GM12878 (cell line): ENCODE results near the gene SLC24A4. TPM values are rescaled to one million over a fixed set of nuclear protein-coding genes. Genes with fewer than 3 reads are reported as not detected.
A peak's percentile ranks its signal among the peaks of the same experiment; 100 is the strongest.

Experiments used
- ATF7 ChIP-seq: fragments of 450-650 bp; IDR thresholded peaks from 2 replicates; pipeline ENCODE4 v1.6.1; 2016; ENCODE audit warnings: low read depth, mild to moderate bottlenecking
- BACH1 ChIP-seq: fragments of 450-650 bp; IDR thresholded peaks from 2 replicates; pipeline ENCODE4 v1.6.1; 2017; ENCODE audit warnings: mild to moderate bottlenecking, borderline replicate concordance
- BHLHE40 ChIP-seq, 2 experiments: fragments of 450-650 bp in 1 of 2; IDR thresholded peaks; 2 replicates each; pipeline ENCODE4 v1.6.1; 2011 to 2017; ENCODE audit warnings: low read depth in 2 of 2, borderline replicate concordance in 1 of 2, improper control_type of control experiment in 1 of 2, low read length in 1 of 2, mild to moderate bottlenecking in 1 of 2
- KDM1A ChIP-seq: fragments of 200-600 bp; sonication (generic); IDR thresholded peaks from 2 replicates; pipeline ENCODE4 v1.6.1; 2016; ENCODE audit warnings: borderline replicate concordance
- NFIC ChIP-seq: IDR thresholded peaks from 2 replicates; pipeline ENCODE4 v1.6.1; 2012; ENCODE audit warnings: low read depth, mild to moderate bottlenecking, inconsistent platforms, low read length, moderate library complexity
- NKRF ChIP-seq: fragments of 450-650 bp; conservative IDR thresholded peaks from 2 replicates; pipeline ENCODE4 v1.6.1; 2017; ENCODE audit warnings: mild to moderate bottlenecking, moderate library complexity
- POU2F2 ChIP-seq: IDR thresholded peaks from 3 replicates; pipeline ENCODE4 v1.6.1; 2011; ENCODE audit warnings: low read depth, mild to moderate bottlenecking, low read length, borderline replicate concordance
- RAD21 ChIP-seq: IDR thresholded peaks from 2 replicates; pipeline ENCODE4 v1.6.1; 2011; ENCODE audit warnings: mild to moderate bottlenecking, low read depth, low read length, moderate library complexity; ENCODE audit not compliant: insufficient read depth
- RB1 ChIP-seq: fragments of 450-650 bp; formaldehyde crosslinking; IDR thresholded peaks from 2 replicates; pipeline ENCODE4 v1.6.1; 2017; ENCODE audit warnings: mild to moderate bottlenecking, borderline replicate concordance
- RBBP5 ChIP-seq: fragments of 200-600 bp; sonication (generic); conservative IDR thresholded peaks from 2 replicates; pipeline ENCODE4 v1.6.1; 2016
- SMC3 ChIP-seq: IDR thresholded peaks from 2 replicates; pipeline ENCODE4 v1.6.1; 2011; ENCODE audit warnings: low read length, improper control_type of control experiment, borderline replicate concordance
- SPI1 ChIP-seq: IDR thresholded peaks from 2 replicates; pipeline ENCODE4 v1.6.1; 2011; ENCODE audit warnings: low read depth, mild to moderate bottlenecking, low read length, moderate library complexity, borderline replicate concordance; ENCODE audit not compliant: insufficient read depth
- TCF7 ChIP-seq: IDR thresholded peaks from 2 replicates; pipeline ENCODE4 v1.6.1; 2014; ENCODE audit warnings: antibody characterized with exemption, borderline replicate concordance
- YY1 ChIP-seq: IDR thresholded peaks from 2 replicates; pipeline ENCODE4 v1.6.1; 2011; ENCODE audit warnings: low read depth, mild to moderate bottlenecking, low read length
- ZNF207 ChIP-seq: fragments of 450-650 bp; IDR thresholded peaks from 2 replicates; pipeline ENCODE4 v1.6.1; 2014; ENCODE audit warnings: antibody characterized with exemption, mild to moderate bottlenecking, borderline replicate concordance
- ZNF622 ChIP-seq: fragments of 450-650 bp; IDR thresholded peaks from 2 replicates; pipeline ENCODE4 v1.6.1; 2017; ENCODE audit warnings: mild to moderate bottlenecking, inconsistent platforms
- polyA plus RNA-seq, 11 experiments: library from polyadenylated mRNA; depleted of rRNA in 4 of 11; unstranded in 6 of 11; stranded (reverse) in 5 of 11; fragments of >200 nt; fragmentation: Nextera tagmentation in 4 of 11; fragmentation: Illumina TruSeq in 1 of 11; extraction: Ambion mirVana in 4 of 11; extraction: Trizol in 1 of 11; gene quantifications; 1 replicate in 1 of 11; 2 replicates in 10 of 11; pipeline versions ENCODE4 v1.2.1 to v1.2.3, GENCODE V29; 2011 to 2016; ENCODE audit warnings: inconsistent platforms in 2 of 11, missing spikeins in 2 of 11, low read depth in 1 of 11
- total RNA-seq, 4 experiments: library from RNA; depleted of rRNA in 3 of 4; stranded (reverse); fragments of >200 nt in 3 of 4; fragmentation: Illumina TruSeq in 1 of 4; extraction: Trizol in 1 of 4; gene quantifications; 2 replicates each; pipeline versions ENCODE4 v1.2.1 to v1.2.3, GENCODE V29; 2013 to 2021
- TF ChIP-seq, protein P1 (sequence below): fragments of 450-650 bp; IDR thresholded peaks from 2 replicates; pipeline ENCODE4 v1.6.1; 2017; ENCODE audit warnings: mild to moderate bottlenecking, low read depth, inconsistent platforms; ENCODE audit not compliant: poor library complexity, severe bottlenecking
- TF ChIP-seq, protein P2 (sequence below), 3 experiments: IDR thresholded peaks in 2 of 3; conservative IDR thresholded peaks in 1 of 3; 2 replicates each; pipeline ENCODE4 v1.5.1; 2011; ENCODE audit warnings: low read depth in 3 of 3, low read length in 3 of 3, mild to moderate bottlenecking in 3 of 3, control low read depth in 2 of 3, moderate library complexity in 2 of 3, inconsistent platforms in 1 of 3, mixed read lengths in 1 of 3; ENCODE audit not compliant: control insufficient read depth in 2 of 3, insufficient read depth in 1 of 3; ENCODE audit errors: extremely low read depth in 1 of 3
- TF ChIP-seq, protein P3 (sequence below): fragments of 450-650 bp; IDR thresholded peaks from 2 replicates; pipeline ENCODE4 v1.6.1; 2018; ENCODE audit warnings: borderline replicate concordance, mild to moderate bottlenecking; ENCODE audit not compliant: partially characterized antibody

The SLC24A4 gene
- total and polyA plus RNA-seq, 10 of the 15 experiments (the other 5 are each of a cell fraction or from before 2014, with no cell fraction given), result under 0.01 to 0.46 (median 0.04) TPM; not detected in 5

- TF ChIP-seq, protein P1, sequence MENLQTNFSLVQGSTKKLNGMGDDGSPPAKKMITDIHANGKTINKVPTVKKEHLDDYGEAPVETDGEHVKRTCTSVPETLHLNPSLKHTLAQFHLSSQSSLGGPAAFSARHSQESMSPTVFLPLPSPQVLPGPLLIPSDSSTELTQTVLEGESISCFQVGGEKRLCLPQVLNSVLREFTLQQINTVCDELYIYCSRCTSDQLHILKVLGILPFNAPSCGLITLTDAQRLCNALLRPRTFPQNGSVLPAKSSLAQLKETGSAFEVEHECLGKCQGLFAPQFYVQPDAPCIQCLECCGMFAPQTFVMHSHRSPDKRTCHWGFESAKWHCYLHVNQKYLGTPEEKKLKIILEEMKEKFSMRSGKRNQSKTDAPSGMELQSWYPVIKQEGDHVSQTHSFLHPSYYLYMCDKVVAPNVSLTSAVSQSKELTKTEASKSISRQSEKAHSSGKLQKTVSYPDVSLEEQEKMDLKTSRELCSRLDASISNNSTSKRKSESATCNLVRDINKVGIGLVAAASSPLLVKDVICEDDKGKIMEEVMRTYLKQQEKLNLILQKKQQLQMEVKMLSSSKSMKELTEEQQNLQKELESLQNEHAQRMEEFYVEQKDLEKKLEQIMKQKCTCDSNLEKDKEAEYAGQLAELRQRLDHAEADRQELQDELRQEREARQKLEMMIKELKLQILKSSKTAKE, result no peak
- no peak for TF ChIP-seq ZNF622
- no peak for TF ChIP-seq TCF7
- TF ChIP-seq RB1, result no peak
- TF ChIP-seq YY1, result 0 out of 2 replicates have a peak, but pooled peaks have one; percentile 26
- 0 out of 4 replicates have a peak, but pooled peaks of 1 of the 2 experiments have one; percentile 18 for TF ChIP-seq BHLHE40 (IDR thresholded peaks at IDR 0.05; ENCODE audit: borderline replicate concordance in 1 of 2, low read depth in 2 of 2, low read length in 1 of 2)
- peak; percentile 75 for TF ChIP-seq RAD21
- TF ChIP-seq BACH1, result no peak
- no peak for TF ChIP-seq ATF7
- TF ChIP-seq KDM1A, result no peak
- no peak for TF ChIP-seq NKRF
- TF ChIP-seq SPI1, result no peak
- TF ChIP-seq SMC3, result peak; percentile 77
- TF ChIP-seq RBBP5, result no peak
- TF ChIP-seq POU2F2, result peak; percentile 36; the same call in 1 of the 3 replicates
- TF ChIP-seq, protein P2, sequence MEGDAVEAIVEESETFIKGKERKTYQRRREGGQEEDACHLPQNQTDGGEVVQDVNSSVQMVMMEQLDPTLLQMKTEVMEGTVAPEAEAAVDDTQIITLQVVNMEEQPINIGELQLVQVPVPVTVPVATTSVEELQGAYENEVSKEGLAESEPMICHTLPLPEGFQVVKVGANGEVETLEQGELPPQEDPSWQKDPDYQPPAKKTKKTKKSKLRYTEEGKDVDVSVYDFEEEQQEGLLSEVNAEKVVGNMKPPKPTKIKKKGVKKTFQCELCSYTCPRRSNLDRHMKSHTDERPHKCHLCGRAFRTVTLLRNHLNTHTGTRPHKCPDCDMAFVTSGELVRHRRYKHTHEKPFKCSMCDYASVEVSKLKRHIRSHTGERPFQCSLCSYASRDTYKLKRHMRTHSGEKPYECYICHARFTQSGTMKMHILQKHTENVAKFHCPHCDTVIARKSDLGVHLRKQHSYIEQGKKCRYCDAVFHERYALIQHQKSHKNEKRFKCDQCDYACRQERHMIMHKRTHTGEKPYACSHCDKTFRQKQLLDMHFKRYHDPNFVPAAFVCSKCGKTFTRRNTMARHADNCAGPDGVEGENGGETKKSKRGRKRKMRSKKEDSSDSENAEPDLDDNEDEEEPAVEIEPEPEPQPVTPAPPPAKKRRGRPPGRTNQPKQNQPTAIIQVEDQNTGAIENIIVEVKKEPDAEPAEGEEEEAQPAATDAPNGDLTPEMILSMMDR (IDR thresholded peaks at IDR 0.05 in 2 of 3, conservative IDR thresholded peaks at IDR 0.05 in 1 of 3; ENCODE audit: control insufficient read depth in 2 of 3, extremely low read depth in 1 of 3, insufficient read depth in 1 of 3, low read depth in 3 of 3, low read length in 3 of 3), result peak; percentile 75 to 89 (median 76)
- TF ChIP-seq NFIC, result no peak
- TF ChIP-seq, protein P3, sequence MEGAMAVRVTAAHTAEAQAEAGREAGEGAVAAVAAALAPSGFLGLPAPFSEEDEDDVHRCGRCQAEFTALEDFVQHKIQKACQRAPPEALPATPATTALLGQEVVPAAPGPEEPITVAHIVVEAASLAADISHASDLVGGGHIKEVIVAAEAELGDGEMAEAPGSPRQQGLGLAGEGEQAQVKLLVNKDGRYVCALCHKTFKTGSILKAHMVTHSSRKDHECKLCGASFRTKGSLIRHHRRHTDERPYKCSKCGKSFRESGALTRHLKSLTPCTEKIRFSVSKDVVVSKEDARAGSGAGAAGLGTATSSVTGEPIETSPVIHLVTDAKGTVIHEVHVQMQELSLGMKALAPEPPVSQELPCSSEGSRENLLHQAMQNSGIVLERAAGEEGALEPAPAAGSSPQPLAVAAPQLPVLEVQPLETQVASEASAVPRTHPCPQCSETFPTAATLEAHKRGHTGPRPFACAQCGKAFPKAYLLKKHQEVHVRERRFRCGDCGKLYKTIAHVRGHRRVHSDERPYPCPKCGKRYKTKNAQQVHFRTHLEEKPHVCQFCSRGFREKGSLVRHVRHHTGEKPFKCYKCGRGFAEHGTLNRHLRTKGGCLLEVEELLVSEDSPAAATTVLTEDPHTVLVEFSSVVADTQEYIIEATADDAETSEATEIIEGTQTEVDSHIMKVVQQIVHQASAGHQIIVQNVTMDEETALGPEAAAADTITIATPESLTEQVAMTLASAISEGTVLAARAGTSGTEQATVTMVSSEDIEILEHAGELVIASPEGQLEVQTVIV, result no peak
- no peak for TF ChIP-seq ZNF207
- TF ChIP-seq, all 136 proteins: peak for 7
Measured at GRCh38 chr14:92456215-92457015, 133.4 kb downstream of the SLC24A4 start (continued).
